Transverse colon (tissue), 4 donors: ENCODE measurements around the gene NPAS1. TPM values are rescaled to one million over a fixed set of nuclear protein-coding genes. Genes with fewer than 3 reads are reported as not detected.
"Not testable (repeated sequence)": the region's sequence is repeated elsewhere in the genome, so short reads cannot be mapped to it uniquely, and the experiment has no call there.

Experiments
- DNase-seq: peaks from one replicate; pipeline ENCODE4 v3.0.0-alpha.2; 2019
- H3K27ac ChIP-seq, 4 donors: fragments of 200-600 bp; sonication (generic); 2 replicates each; pipeline ENCODE4 v1.5.1; 2016 to 2018; ENCODE audit warnings: inconsistent platforms in 4 of 4
- H3K27me3 ChIP-seq: fragments of 200-600 bp; sonication (generic); 2 replicates; pipeline ENCODE4 v1.5.1; 2017; ENCODE audit warnings: inconsistent platforms
- H3K36me3 ChIP-seq, 4 donors: fragments of 200-600 bp; sonication (generic); 2 replicates each; pipeline ENCODE4 v1.5.1; 2017 to 2019; ENCODE audit warnings: inconsistent platforms in 4 of 4
- H3K4me1 ChIP-seq, 4 donors: fragments of 200-600 bp; sonication (generic); 2 replicates each; pipeline ENCODE4 v1.5.1; 2017 to 2020; ENCODE audit warnings: inconsistent platforms in 4 of 4
- H3K4me3 ChIP-seq, 4 donors: fragments of 200-600 bp; sonication (generic); 1 replicate in 1 of 4; 2 replicates in 3 of 4; pipeline versions ENCODE4 v1.5.1 to v1.6.1; 2017 to 2019; ENCODE audit warnings: inconsistent platforms in 4 of 4
- H3K9me3 ChIP-seq, 2 donors: fragments of 200-600 bp; sonication (generic); 2 replicates each; pipeline ENCODE4 v1.5.1; 2017 to 2019; ENCODE audit warnings: inconsistent platforms in 2 of 2
- CTCF ChIP-seq, 5 experiments: fragments of 200-600 bp in 3 of 5; fragments of 450-650 bp in 2 of 5; sonication (generic) in 3 of 5; IDR thresholded peaks; 1 replicate in 2 of 5; 2 replicates in 3 of 5; pipeline ENCODE4 v1.5.1; 2016 to 2017; ENCODE audit warnings: antibody characterized with exemption in 5 of 5, inconsistent platforms in 3 of 5, mild to moderate bottlenecking in 2 of 5, moderate library complexity in 1 of 5
- EP300 ChIP-seq: sonication (generic); formaldehyde crosslinking; IDR thresholded peaks from one replicate; pipeline ENCODE4 v1.6.1; 2017; ENCODE audit warnings: antibody characterized with exemption, low read depth
- POLR2A ChIP-seq: fragments of 450-650 bp; IDR thresholded peaks from one replicate; pipeline ENCODE4 v1.6.1; 2016; ENCODE audit warnings: antibody characterized with exemption, mild to moderate bottlenecking, moderate library complexity
- POLR2AphosphoS5 ChIP-seq, 3 donors: sonication (generic); formaldehyde crosslinking; IDR thresholded peaks; one replicate each; pipeline ENCODE4 v1.6.1; 2016; ENCODE audit warnings: antibody characterized with exemption in 3 of 3
- WGBS, 2 donors: methylation state at CpG; one replicate each; pipeline ENCODE4 v1.1.5; 2018; ENCODE audit warnings: low coverage in 1 of 2; 5-methylcytosine and 5-hydroxymethylcytosine counted together
- in situ Hi-C, 4 donors: fragments of 200-750 bp; cut with MboI; loops; one replicate each; pipeline versions ENCODE4 v1.15.0 to v1.15.1; 2017; ENCODE audit warnings: low sequenced_read_pairs in 3 of 4, low pct_ligation_motif_present in 1 of 4, low pct_unique_long_range_greater_than_20kb in 1 of 4
- intact Hi-C: fragments of 100-400 bp; cut with DNase I; formaldehyde crosslinking; loops from one replicate; pipeline ENCODE4 v1.15.1; 2023; ENCODE audit warnings: low total_unique reads
- total RNA-seq, 4 donors: library from RNA; depleted of rRNA; stranded (reverse); fragments of >200 nt; gene quantifications; one replicate each; pipeline ENCODE4 v1.1.0, GENCODE V29; 2016

The NPAS1 gene
- total RNA-seq, 4 donors from 2014 or later = 0.55 to 0.79 TPM; not detected in 2

GRCh38 chr19:47074621-47075020, 55.0 kb downstream of the NPAS1 start:
- Histone ChIP-seq H3K9me3 (no peaks in the 10 kb centered on the region), H3K27ac (no peak overlapping the region), H3K4me3 (no peak overlapping the region), H3K27me3 (no peaks in the 10 kb centered on the region), H3K36me3 (peaks cover 0 to 61% (median 23%) of the 10 kb centered on the region in 4 donors), H3K4me1 (peaks cover 1 to 3% (median 2%) of the 10 kb centered on the region in 4 donors)
- TF ChIP-seq POLR2AphosphoS5 (IDR thresholded peaks at IDR 0.05) (no peak), EP300 (no peak), CTCF (IDR thresholded peaks at IDR 0.05) (no peak), POLR2A (no peak)
- in situ Hi-C loops = loop anchor here (5.0 to 10.0 kb wide), 2 partner anchors 50 to 53 kb away; no protein-coding TSS in a partner anchor
- 95% methylated on average over 9 of the region's 9 CpGs; no CpG with 5 or more reads in 1 of the 2 donors for WGBS, 2 donors
- DNase-seq = no peak
- intact Hi-C loops = loop anchor here (5.0 kb wide), 1 partner anchor 48 kb away; no protein-coding TSS in a partner anchor

DNA sequence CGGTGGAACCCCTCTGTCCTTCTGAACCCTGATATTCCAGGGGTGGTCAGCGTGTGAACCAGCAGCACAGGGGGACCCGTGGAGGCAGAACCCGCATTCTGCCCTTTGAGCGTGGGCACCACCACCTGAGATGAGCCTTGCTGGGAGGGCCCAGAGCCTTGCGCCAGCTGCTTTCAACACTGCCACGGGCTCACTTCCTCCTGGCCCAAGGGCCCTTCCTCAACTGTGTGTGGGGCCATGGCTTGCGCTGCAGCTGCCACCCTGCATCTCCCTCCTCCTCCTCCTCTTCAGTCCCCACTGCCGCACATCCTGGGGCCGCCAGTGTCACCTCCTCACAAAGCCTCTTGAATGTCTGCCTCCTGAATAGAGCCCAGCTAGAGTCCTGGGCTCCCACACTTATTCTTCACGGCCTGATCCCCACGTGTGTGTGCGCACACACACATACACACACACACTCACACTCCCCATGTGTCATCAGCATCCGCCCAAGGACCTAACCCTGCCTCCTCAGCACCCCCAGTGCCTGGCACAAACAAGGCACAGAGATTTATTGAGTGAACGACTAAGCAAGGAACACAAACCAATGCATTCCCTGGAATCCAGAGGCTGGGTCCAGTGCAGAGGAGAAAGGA, 55.7 kb downstream of the NPAS1 start:
- H3K36me3 ChIP-seq = peaks cover 0 to 61% (median 23%) of the 10 kb centered on the region in 4 donors

DNA sequence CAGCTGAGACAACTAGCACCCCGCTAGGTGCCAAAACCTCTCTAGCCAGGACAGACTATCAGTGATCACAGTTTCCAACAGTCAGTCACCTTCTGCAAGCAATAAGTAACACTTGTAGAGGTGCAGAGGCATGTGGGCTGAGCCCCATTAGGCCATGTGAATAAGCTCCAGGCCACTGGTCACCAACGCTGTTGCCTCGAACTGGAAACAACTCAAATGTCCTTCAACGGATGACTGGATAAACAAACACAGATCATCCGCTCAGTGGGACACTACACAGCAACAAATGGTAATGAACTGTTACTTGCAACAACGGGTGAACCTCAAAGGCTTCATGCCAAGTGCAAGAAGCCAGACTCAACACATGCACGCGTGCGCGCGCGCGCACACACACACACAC, 56.3 kb downstream of the NPAS1 start:
- no peak for DNase-seq
- no peak overlapping the region for H3K27ac ChIP-seq
- no peaks in the 10 kb centered on the region for H3K9me3 ChIP-seq
- in situ Hi-C loops = loop anchor here (5.0 to 10.0 kb wide), 2 partner anchors 49 to 51 kb away; no protein-coding TSS in a partner anchor
- intact Hi-C loops = loop anchor here (5.0 kb wide), 1 partner anchor 46 kb away; no protein-coding TSS in a partner anchor
- H3K36me3 ChIP-seq = peaks cover 0 to 63% (median 24%) of the 10 kb centered on the region in 4 donors
- H3K4me1 ChIP-seq = peaks cover 3 to 7% (median 5%) of the 10 kb centered on the region in 4 donors
- no peak overlapping the region for H3K4me3 ChIP-seq
- 83% methylated on average over 13 of the region's 13 CpGs; no CpG with 5 or more reads in 1 of the 2 donors for WGBS, 2 donors
- TF ChIP-seq POLR2A (no peak), CTCF (IDR thresholded peaks at IDR 0.05) (no peak), EP300 (no peak), POLR2AphosphoS5 (IDR thresholded peaks at IDR 0.05) (no peak)
- no peaks in the 10 kb centered on the region for H3K27me3 ChIP-seq

More for the DNA sequence above, 55.7 kb downstream of the NPAS1 start:
- no peak for DNase-seq
- Histone ChIP-seq H3K27ac (no peak overlapping the region), H3K9me3 (no peaks in the 10 kb centered on the region), H3K4me3 (no peak overlapping the region), H3K4me1 (peaks cover 3 to 7% (median 5%) of the 10 kb centered on the region in 4 donors), H3K27me3 (no peaks in the 10 kb centered on the region)
- WGBS, 2 donors = 84% methylated on average over 15 of the region's 15 CpGs; no CpG with 5 or more reads in 1 of the 2 donors
- intact Hi-C loops = loop anchor here (5.0 kb wide), 1 partner anchor 47 kb away; no protein-coding TSS in a partner anchor
- in situ Hi-C loops = loop anchor here (5.0 to 10.0 kb wide), 2 partner anchors 50 to 52 kb away; no protein-coding TSS in a partner anchor
- TF ChIP-seq CTCF (IDR thresholded peaks at IDR 0.05) = no peak
- no peak for TF ChIP-seq POLR2AphosphoS5 (IDR thresholded peaks at IDR 0.05)
- no peak for TF ChIP-seq EP300
- no peak for TF ChIP-seq POLR2A

DNA sequence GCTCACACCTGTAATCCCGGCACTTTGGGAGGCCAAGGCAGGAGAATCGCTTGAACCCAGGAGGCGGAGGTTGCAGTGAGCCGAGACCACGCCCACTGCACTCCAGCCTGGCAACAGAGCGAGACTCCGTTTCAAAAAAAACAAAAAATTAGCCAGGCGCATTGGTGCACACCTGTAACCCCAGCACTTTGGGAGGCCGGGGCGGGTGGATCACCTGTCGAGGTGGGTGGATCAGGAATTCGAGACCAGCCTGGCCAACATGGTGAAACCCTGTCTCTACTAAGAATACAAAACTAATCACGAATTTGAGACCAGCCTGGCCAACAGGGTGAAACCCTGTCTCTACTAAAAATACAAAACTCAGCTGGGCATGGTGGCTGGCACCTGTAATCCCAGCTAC, 58.7 kb downstream of the NPAS1 start:
- WGBS, 2 donors = 89 to 95% methylated on average over 6 to 13 of the region's 13 CpGs
- not testable (repeated sequence) for H3K27me3 ChIP-seq, H3K4me3 ChIP-seq, H3K4me1 ChIP-seq, H3K27ac ChIP-seq, DNase-seq, H3K9me3 ChIP-seq
- in situ Hi-C loops (loop anchor here (5.0 to 10.0 kb wide), 2 partner anchors 46 to 49 kb away; no protein-coding TSS in a partner anchor), intact Hi-C loops (loop anchor here (5.0 kb wide), 1 partner anchor 44 kb away; no protein-coding TSS in a partner anchor)
- peaks cover 0 to 61% (median 21%) of the 10 kb centered on the region in 4 donors for H3K36me3 ChIP-seq
